Activated gamma-delta T cell treated with anti-CD3 and anti-CD28 coated beads, Interleukin-2, amount 50 U/mL, for 16 hours (primary cell): Measurements from ENCODE around the gene RPS27L.
"Not testable (repeated sequence)": the region's sequence is repeated elsewhere in the genome, so short reads cannot be mapped to it uniquely, and the experiment has no call there.

Experiments
- DNase-seq: peaks from one replicate; pipeline ENCODE4 v3.0.0-alpha.2; 2020; ENCODE audit warnings: low read depth

RPS27L gene

GRCh38 chr15:63098901-63099300, 58.4 kb downstream of the RPS27L start:
- not testable (repeated sequence) for DNase-seq
